NCI-H187 treated with DMSO at 0.1 percent for 48 hours (cell line): ENCODE data around the gene AIFM3.
"Not testable (repeated sequence)": the region's sequence is repeated elsewhere in the genome, so short reads cannot be mapped to it uniquely, and the experiment has no call there.

Experiments
- DNase-seq: peaks from one replicate; lab custom pipeline; 2025; lab: John Stamatoyannopoulos, UW

Gene AIFM3

DNA sequence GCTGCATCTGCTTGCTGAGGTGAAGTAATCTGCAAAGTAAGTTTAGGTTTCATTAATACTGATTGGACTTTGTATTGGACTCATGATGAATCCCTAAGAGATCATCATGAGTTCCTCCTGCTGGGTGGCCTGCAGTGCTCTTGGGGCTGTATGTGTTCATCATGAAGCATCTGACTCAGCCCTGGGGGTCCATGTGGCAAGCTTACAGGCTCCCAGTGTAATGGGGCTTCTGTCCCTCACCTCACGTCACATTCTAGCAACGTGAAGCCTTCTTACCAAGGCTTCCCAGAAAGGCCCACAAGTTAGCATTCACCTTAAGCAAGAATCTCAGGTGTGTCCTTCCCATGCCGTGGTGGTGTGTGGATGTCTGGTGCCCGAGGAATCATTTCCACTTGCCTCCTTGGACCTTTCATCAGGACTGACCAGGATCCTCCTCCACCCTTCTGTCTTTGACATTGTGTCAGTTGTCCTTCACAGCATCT, 26.1 kb upstream of the AIFM3 start:
- DNase-seq = no peak

DNA sequence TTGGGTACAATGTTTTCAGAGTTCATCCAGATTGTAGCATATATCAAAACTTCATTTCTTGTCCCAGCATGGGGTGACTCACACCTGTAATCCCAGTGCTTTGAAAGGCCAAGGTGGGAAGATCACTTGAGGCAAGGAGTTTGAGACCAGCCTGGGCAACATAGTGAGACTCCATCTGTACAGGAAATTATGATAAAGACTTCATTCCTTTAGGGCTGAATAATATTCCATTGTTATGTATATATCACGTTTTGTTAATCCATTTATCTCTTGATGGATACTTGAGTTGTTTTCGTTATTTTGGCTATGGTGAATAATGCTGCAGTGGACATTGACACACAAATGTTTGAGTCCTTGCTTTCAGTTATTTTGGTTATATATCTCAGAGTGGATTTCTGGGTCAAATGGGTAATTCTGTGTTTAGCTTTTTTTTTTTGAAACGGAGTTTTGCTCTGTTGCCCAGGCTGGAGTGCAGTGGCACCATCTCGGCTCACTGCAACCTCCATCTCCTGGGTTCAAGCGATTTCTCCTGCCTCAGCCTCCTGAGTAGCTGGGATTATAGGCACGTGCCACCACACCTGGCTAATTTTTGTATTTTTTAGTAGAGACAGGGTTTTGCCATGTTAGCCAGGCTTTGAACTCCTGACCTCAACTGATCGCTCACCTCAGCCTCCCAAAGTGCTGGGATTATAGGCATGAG, 24.7 kb upstream of the AIFM3 start:
- DNase-seq = not testable (repeated sequence)

DNA sequence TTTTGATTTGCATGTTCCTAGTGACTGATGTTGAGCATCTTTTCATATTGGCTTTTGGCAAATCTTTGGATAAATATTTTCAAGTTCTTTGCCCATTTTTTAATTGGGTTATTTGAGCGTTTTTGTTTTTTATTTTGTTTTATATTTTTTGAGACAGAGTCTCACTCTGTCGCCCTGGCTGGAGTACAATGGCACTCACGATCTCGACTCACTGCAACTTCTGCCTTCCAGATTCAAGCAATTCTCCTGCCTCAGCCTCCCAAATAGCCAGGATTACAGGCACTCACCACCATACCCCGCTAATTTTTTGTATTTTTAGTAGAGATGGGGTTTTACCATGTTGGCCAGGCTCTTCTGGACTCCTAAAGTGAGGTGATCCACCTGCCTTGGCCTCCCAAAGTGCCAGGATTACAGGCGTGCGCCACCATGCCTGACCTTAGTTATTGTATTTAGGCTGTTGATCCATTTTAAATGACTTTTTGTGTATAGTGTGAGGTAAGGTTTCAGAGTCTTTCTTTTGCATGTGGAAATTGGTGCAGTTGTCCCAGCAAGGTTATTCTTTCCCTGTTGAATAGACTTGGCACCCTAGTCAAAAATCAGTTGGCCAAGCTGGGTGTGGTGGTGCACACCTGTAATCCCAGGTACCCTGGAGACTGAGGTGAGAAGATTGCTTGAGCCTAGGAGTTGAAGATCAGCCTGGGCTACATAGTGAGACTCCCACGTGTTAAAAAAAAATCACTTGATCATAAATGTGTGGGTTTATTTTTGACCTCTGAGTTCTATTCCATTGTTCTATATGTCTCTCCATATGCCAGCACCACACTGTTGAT, 23.7 kb upstream of the AIFM3 start:
- DNase-seq = no peak

DNA sequence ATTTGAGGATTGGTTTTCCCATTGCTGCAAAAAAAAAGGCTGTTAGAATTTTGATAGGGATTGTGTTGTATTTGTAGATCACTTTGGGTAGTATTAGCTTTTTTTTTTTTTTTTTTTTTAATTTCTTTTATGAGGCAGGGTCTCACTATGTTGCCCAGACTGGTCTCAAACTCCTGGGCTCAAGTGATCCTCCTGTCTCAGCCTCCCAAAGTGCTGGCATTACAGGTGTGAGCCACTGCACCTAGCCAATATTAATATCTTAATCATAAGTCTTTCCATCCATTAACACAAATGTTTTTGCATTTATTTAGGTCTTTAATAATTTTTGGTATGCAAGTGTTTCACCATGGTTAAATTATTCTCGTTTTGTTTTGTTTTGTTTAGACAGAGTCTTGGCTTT, 23.0 kb upstream of the AIFM3 start:
- DNase-seq = no peak

DNA sequence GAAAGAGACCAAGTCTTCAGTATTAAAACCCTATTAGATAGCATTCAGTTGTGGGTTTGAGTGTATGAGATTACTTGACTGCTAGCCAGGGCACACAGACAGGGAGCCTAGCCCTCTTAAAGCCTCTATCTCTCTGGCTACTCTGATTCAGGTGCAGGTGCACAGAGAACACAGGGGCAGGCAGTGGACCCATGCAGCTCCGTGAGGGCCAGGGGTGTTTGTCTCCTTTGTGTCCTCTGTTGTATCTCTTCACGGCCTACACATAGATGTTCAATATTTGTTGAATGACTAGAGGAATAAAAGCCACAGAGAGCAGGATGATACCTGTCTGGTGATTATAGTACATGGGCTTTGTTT, 21.5 kb upstream of the AIFM3 start:
- no peak for DNase-seq

DNA sequence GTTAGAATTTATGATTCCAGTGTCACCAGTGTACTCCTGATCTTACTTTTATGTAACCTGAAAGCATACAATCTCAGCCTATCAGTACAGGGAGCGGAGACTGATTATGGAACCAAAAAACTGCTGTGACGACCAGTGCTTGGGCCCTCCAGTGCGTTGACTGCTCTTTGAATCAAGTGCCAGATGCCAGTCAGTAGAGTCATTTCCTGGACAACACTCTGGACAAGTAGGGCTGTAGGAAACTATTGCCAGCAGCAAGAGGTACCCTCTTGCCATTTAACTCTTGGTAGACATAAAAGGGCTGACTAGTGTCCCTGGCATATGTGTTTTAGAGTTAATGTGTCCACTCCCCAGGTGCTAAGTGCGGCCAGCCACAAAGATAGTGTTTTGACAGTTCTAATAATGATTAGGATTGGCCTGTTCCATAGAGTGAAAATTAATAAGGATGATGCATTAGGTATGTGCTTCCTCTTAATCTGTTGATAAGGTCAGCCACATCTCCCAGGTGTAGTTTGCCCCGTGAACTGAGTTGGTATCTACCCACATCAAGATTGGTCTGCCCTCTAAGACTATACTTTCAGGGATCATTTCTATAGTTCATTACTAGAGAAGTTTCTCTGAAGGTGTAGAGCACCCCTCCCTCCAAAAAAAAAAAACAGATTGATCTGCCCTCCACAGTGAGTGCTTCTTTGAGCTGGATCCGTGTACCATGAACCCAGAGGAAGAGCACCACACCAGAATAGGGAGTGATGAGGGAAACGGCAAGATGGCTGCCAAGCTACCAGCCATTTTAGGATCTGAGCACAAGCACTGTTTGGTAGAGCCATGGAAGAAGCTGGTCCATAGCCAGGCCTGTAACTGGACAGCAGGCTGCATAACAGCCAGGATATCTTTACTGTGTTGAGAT, 20.7 kb upstream of the AIFM3 start:
- DNase-seq = no peak

DNA sequence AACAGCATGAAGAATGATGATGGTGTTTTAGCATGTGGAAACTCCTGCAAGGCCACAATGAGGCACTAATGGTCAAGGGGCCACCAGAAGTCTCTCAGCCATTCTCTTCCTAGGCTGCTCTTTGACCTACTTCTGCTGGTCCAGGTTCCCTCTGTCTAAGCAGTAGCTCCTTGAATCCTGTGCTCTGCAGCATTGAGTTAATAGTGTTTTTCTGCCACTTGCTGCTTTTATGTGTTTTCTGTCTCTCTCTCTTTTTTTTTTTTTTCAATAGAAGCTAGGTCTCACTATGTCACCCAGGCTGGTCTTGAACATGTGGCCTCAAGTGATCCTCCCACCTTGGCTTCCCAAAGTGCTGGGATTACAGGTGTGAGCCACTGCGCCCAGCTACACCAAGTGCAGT, 20.1 kb upstream of the AIFM3 start:
- no peak for DNase-seq

DNA sequence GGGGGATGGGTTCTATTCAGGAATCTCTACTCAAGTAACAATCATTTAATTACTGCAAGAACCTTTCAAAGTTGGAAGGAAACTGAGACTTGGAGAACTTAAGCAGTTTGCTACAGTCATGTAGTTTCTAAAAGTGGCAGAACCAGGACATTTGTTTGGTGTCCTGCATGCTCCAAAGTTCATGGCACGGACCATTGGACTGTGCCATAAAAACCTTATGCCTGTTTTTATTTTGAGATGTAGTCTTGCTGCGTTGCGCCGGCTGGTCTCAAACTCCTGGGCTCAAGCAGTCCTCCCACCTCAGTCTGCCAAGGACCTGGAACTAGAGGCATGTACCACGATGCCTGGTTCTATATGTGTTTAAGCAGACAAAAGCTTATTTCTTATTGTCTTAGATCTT, 18.6 kb upstream of the AIFM3 start:
- no peak for DNase-seq

DNA sequence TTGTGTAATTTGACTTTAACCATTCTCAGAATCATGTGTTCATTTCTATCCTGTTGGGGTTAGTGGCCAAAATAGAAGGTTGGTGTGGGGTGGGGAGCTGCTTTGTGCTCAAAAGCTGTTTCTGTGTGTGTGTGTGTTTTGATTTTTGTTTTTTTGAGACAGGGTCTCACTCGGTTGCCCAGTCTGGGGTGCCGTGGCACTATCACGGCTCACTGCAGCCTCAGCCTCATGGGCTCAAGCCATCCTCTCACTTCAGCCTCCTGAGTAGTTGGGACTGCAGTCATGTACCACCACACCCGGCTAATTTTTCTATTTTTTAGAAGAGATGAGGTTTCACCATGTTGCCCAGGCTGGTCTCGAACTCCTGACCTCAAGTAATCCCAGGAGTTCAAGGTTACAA, 18.1 kb upstream of the AIFM3 start:
- no peak for DNase-seq

DNA sequence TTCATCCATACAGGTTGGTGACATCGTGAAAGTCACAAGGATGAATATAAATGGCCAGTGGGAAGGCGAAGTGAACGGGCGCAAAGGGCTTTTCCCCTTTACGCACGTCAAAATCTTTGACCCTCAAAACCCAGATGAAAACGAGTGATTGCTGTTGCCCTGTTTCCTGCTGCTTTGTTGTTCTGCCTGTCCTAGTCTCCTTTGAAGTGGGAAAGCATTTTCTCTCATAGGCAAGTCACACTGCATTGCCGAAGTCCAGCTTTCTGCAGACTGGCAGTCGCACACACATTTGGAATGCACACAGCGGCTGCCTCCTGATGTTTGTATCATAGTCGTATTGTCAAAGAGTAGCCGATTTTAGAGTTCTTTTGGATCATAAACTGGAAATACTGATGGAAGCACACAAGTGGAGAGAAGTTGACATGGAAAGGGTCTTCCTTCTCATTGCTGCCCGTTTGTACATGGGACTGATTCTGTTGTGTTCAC, 17.3 kb upstream of the AIFM3 start:
- DNase-seq = no peak

DNA sequence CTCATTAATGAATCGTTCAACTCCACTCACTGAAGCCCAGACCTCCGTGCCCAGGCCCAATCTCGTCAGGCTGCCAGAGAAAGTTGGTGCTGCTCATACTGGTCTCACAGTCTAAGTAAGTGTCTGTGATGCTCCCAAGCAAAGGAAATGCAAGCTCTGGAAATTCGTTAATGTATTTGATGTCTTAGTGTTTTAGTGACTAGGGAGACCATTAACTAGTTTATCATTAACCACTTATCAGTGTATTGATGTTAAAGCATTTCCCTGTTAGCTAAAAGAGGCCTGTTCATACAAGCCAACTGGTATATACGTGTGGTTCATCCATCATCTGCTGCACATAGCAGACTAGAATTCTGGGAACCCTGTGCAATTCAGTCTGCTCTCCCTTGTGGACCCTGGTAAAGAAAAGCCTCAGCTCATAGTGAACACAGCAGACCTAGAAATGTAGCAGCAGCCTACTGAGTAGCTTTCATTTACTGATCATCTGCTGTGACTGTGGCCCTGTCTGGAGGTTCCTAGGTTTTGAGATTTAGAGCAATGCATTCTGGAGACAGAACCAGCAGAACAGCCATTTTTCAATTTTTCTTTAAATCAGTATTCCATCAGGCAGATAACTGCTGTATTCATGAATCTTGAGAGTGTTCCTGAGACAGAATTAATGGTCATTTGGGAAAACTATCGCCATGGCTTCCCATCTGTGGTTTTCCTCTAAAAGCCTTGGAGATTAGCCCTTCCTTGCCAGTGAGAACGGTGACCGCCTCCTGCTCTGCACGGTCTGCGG, 15.7 kb upstream of the AIFM3 start:
- no peak for DNase-seq

DNA sequence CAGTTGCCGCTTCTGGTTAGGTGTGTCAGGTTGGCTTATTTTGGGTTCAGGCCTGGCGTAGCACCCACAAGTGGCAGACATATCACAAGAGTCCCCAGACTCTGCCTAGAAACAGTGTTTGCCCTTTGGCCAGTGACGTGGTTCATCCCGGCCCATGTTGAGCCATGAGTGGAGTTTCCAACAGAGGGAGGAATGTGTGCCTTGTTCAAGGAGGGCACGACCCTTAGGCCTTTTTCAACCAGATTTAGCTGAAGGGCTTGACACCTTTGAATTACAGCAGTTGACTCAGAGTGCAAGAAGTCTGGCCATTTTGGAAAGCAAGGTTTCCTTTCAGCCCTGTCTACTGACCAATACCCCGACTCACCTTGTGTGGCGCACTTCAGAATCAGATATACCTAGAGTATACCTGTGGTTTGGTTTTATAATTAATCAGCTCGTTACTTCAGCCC, 15.1 kb upstream of the AIFM3 start:
- no peak for DNase-seq

DNA sequence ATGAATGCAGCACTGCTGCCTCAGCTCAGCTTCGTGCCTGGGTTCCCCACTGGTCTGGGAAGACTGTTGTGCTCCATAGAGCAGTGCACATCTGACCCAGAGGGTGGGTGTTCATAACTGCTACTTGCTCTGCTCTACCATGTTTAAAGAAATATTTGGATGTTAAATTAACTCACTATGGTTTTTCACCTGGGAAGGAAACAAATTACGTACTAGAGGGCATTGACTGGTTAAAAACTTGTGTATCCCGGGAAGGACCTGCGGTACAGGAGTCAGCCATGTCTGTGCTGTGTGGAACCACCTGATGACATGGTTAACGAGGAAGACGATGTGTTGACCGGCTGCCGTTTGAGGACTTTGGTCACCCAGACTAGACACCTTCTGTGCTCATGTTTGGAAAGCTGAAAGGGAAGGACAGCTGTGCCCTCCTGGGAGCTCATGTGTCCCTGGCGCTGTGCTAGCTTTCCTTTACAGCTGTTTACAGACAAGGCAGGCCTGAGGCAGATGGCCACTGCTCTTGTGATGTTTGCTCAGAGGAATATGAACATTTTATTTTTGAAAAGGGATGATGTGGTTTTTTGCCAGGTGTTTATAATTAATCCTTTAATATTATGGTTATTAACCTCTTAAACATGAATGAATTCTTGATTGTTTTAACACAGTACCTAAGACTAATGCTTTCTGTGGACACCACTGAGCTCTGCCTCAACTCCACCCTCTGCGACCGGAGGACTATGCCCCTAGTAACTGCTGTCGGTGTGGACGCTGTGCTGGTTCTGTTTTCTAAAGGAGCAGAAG, 14.3 kb upstream of the AIFM3 start:
- no peak for DNase-seq

DNA sequence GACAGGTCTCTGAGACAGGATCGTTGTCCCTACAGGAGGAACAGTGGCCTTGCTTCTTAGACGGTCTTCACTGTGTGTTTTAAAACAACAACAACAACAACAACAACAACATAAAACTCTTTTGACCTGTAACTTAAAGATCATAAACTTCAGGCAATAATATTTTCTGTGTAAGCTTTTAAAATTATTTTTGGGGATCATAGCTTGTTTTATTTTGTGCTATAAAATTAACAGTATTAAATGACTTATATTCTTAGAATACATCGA, 13.8 kb upstream of the AIFM3 start:
- no peak for DNase-seq

DNA sequence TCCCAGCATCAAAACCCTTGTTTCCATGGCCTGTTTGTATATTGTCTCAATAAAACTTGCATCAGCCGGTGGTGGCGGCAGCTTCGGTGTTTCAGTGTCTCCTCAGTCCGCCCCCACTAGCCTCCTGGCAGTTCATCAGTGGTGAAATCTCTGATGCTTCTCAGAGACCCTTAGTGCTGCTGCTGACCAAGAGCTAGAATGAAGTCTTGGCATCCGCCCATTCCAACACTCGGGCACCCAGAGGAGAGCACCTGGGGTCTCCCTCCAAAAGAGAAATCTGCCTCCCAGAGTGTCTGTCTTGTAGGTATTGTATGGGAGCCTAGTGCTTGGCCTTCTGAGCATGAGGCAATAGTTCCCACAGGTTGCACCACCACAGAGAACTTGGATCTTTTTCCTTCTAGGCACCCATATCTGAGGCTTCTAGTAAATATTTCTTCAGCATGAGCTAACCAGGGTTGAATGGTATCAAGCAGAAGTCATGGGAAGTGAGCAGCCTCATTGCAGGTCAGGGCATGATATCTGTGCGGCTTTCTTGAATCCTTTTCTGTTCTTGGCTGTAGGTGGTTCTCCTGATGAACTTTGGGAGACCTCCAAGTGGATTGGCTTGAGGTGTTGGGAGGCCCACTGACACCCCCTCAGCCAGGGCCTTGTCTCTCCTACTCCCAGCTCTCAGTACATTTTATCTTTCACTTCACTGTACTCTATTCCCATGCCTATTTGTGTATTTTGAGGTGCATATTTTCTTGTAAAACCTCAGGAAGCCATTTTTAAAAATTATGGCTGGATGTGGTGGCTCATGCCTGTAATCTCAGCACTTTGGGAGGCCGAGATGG, 13.2 kb upstream of the AIFM3 start:
- DNase-seq = no peak

DNA sequence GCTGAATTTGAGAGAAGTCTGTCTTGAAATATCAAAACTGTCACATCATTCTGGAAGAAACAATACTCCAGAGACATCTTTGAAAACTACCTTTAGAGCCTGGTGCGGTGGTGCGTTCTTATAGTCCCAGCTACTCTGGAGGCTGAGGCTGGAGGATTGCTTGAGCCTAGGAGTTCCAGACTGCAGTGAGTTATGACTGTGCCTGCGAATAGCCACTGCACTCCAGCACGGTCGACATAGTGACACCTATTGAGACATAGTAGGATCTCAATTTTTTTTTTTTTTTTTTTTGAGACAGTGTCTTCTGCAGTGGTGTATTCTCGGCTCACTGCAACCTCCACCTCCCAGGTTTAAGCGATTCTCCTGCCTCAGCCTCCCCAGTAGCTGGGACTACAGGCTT, 11.5 kb upstream of the AIFM3 start:
- DNase-seq = no peak

DNA sequence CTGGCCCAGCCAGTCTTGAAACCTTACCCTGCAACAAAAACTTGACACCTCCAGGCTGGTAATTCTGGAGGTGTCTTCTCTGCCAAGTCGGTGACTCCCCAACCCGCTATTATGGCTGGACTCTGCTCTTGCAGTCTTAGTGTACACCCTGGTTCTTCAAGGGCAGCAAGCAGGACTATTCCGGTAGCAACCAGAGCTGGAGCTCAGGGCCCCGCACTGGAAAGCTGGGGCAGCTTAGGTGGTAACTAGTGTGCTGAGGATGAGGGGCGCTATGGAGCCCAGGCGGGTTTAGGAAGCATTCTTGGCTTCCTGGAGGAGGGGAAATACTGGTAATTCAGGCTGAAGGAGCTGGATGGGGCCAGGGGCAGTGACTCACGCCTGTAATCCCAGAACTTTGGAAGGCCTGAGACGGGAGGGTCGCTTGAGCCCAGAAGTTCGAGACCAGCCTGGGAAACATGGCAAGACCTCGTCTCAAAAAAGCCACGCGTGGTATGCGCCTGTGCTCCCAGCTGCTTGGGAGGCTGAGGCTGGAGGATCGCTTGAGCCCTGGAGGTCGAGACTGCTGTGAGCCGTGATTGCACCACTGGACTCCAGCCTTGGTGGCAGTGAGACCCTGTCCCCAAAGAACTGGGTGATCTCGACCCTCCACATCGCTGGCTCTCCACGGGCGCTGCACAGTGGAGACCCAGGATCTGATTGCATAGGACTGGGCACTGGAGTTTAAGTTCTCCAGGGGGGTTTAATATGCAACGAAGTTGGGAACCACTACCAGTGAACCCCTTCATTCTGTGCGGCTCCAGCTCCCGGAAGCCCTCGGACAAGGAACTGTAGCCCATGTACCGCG, 10.6 kb upstream of the AIFM3 start:
- DNase-seq = no peak

DNA sequence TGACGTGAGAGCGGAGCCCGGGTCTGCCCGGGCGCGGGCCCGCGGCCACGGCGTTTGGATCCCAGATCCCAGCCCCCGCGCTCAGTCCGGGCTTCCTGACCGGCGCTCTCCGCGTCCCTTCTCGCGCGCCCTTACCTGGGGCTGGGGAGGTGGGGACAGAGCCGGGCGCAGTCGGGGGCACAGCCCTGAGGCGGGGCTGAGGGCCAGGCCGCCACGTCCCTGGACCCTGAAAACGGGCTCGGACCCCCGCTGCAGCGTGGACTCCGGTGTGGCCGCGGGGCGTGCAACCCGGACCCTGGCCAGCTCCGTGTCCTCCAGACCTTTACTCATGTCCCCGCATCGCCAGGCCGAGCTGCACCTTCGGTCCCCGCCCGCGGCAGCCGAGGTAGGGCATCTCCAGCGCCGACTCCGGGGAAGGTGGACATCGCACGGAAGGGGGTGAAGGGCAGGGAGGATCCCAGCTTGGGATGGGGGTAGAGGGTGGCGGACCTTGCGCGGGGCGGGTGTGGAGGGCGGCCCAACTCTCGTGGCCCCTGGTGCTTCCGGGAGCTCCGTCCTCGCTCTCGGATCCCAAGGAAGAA, 9.9 kb upstream of the AIFM3 start:
- no peak for DNase-seq
